HG03342 (cell line): Measurements from ENCODE around the gene NID1.
A peak's percentile ranks its signal among the peaks of the same experiment; 100 is the strongest.

ENCODE experiments used
- ATAC-seq: cut with Tn5 transposase; IDR thresholded peaks from one replicate; pipeline ENCODE4 v1.9.1; 2021; ENCODE audit warnings: mild to moderate bottlenecking, moderate library complexity; ENCODE audit not compliant: unreplicated experiment

The NID1 gene

DNA sequence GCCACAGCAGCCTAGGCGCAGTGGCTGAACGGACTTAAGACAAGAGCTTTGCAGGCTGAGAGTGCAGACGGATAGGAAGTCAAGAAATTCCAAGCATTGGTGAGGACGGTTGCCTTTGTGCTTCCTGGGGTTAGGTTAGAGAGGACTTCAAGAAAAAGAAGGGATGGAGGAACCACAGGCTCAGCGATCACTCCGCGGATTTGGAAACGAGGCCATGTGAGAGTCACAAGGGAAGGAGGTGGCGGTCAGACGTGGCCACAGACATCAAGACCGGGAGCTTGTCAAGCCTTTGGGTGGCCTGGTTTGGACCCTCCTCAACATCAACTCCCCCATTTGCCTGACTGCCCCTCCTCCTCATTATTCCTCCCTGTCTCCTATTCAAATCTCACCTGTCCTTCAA is 62.3 kb downstream of the NID1 start:
- no peak for ATAC-seq

- no peak for ATAC-seq
These were observed 62.9 kb downstream of the NID1 start for GRCh38 chr1:236002025-236002390.

- ATAC-seq: no peak
These were observed 64.1 kb downstream of the NID1 start for GRCh38 chr1:236000781-236001180.

DNA sequence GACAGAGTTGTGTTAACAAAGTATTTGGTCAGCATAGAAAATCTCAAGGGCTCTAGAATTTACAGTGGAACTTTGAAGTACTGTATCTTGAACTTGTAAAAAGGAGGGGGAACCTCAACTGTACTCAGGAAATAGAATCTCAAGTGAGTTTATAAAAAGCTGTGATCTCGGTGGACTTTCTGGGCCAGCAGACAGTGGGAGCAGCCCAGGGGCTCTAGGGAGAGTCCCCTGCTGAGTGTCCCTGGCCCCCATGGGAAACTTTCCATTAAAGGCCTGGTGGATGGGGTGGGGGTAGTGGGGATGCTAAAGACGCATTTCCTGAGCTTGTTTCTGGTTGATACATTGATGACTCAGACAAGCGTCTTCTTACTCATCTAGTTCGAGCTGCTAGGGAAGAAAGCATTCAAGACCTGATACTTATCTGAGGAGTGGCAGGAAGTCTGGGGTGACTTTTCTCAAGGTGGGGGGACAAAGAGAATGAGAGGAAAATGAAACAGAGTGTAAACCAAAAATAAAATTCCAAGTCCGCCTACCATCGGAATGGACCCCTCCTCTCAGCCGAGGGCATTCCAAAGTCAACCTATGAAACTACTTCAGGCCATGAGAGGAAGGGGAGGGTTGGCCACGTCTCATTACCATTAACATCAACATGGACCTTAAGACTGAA is 65.5 kb downstream of the NID1 start:
- peak; percentile 82 for ATAC-seq

DNA sequence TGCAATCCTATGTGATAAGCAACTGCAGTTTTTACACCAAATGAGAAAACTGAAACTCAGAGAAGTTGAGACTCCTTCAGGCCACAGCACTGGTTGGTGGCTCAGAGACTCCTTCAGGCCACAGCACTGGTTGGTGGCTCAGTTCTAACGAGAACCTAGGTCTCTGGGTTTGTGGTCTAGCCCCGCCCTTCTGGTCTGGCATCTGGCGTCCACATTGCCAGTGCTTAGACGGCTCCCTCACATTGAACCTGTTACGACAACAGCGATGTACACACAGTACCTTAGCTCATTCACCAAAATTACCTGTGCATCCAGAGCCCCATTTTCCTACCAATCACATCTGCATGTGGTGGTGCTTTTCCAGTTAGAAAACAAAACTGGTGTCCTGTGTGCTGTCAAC is 66.1 kb downstream of the NID1 start:
- peak; percentile 40 for ATAC-seq

DNA sequence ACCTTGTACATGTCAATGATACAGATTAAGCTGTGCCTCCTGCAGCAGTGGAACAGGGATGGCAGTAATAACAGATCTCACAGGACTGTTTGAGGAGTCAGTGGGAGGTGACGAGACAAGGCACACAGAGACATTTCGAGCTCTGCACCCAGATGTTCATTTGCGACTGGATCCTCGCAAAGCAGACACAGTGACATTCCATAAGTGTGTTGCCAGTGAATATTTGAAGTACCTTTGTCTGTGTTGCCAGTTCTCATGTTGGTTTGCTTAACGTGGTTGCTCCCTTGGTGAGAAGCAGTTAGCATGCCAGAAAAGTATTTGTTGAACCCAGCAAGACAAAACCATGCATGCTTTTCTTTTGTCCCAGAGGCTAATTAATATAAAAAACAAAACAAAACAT is 67.0 kb downstream of the NID1 start:
- no peak for ATAC-seq

- no peak for ATAC-seq
These were observed 67.8 kb downstream of the NID1 start for GRCh38 chr1:235997049-235997448.

DNA sequence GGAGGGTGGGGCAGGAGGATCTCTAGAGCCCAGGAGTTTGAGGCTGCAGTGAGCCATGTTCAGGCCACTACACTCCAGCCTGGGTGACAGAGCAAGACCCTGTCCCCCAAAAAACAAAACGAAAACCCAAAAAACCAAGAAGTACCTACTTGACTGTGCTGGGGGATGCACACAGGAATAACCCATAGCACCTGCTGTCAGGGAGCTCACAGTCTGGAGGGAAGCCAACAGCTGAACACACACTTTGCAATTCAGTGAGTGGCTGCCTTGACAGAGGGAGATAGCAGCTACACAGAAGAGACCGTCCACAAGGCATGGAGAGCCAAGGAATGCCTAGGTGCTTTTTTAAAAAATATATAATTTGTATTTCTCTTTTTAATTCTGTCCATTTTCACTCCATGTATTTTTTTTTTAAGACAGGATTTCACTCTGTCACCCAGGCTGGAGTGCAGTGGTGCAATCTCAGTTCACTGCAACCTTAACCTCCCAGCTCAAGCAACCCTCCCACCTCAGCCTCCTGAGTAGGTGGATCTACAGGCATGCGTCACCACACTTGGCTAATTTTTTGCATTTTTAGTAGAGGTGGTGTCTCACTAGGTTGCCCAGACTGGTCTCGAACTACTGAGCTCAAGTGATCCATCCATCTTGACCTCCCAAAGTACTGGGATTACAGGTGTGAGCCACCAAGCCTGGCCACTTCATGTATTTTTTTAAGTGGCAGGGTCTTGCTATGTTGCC is 68.7 kb downstream of the NID1 start:
- ATAC-seq: no peak

- ATAC-seq: no peak
These were observed 69.4 kb downstream of the NID1 start for GRCh38 chr1:235995511-235995910.

DNA sequence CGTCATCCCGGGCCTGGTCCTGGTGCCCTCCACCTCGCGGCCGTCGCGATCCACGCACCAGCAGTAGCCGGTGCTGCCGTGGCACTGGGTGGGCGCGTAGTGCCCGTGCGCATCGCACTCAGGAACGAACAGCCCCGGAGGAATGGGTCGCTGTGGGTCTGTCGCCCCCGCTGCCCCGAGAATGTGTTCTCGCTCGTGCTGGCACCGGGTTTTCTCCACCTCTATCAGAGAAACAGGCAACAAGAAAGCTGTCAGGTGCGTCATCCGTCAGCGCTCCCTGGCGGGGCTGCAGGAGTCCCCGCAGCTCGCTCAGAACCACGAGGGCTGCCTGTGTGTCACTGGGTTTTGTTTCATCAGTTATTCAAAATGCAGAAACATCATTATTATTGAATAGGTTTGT is 71.2 kb downstream of the NID1 start:
- ATAC-seq: no peak

DNA sequence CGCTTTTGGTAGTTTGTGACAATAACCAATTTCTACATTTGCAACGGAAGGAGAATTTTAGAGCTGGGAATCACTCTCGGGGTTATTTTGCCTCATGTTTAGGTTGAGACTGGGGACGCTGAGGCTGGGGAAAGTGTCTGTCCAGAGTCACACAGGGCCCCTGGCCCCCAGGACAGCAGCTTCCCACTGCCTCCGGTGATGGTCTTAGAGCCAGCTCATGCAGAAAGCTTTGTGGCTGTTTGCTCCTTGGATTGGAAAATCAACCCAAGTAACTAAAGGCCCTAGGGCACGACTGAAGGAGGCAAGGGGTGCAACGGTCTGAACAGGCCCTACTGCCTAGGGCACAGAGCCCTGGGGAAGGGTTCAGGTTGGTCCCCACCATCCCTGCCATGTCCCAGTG is 72.0 kb downstream of the NID1 start:
- no peak for ATAC-seq

DNA sequence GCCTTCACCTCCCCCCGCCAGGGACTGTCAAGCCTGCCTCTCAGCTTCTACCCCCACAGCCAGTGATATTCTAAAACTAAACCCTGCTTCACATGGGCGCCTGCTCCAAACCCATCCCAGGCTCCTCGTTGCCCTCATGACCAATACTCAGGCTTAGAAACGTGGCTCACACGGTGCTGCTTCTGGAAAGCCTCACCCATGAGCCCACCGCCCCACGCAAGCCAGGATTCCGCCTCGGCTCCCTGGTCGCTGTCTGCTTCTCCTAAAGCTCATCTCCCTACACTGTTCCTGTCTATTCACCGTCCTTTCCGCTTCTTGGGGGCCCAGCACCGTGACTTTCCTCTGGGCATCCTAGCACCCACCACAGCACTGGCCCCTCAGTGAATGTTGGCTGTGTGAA is 72.5 kb downstream of the NID1 start:
- no peak for ATAC-seq

GRCh38 chr1:235990330-235990795 is 74.5 kb downstream of the NID1 start:
- ATAC-seq: no peak

DNA sequence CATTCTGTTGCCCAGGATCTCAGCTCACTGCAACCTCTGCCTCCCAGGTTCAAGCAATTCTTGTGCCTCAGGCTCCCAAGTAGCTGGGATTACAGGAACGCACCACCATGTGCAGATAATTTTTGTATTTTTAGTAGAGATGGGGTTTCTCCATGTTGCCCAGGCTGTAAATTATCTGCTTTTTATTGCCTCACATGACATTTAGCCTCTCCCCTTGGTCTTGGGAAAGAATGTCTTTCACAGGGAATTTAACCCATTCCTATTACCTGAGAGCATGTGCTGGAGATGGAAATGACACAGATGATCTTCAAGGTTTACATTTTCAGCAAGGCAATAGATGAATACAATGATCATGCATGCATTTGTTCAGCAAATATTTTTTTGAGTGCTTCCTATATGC is 75.8 kb downstream of the NID1 start:
- no peak for ATAC-seq

DNA sequence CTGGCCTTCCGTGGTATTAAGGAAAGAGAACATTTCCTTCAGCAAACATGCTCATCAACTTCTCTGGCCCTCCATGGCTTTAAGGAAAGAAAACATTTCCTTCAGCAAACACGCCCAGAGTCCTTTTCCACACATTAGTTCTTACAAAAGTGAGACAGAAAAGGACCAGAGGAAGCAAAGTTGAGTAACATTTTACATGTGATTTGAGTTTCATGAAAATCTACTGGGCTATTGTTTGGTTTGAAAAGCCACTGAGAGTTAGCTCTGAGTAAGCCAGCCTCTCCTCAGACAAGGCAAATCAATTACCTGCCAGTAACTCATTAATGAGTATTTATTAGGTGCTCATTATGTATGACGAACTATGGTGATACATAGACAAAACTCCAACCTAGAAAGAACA is 78.0 kb downstream of the NID1 start:
- no peak for ATAC-seq

GRCh38 chr1:235984041-235984825 is 80.7 kb downstream of the NID1 start:
- no peak for ATAC-seq

GRCh38 chr1:235980976-235981375 is 83.9 kb downstream of the NID1 start:
- no peak for ATAC-seq

- no peak for ATAC-seq
These were observed 85.1 kb downstream of the NID1 start for GRCh38 chr1:235979716-235980333.

DNA sequence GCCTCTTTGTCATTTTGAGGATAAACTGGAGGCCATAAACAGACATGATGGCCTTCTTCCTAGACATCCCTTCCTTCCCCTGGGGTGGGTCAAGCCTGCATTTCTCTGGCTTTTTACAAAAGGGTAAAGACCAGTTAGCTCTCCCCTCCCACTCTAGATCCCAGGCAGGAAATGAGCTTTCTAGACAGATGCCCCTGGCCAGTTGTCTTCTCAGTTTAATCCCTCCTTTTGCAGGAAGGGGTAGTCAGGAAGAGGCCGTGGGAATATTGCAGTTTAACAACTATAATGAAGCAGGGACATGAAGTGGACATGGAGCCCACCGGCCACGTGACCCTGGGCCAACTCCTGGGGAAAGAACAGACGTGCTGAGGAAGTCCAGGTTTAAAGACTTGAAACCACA is 85.7 kb downstream of the NID1 start:
- no peak for ATAC-seq

GRCh38 chr1:235976490-235976889 is 88.4 kb downstream of the NID1 start:
- no peak for ATAC-seq

DNA sequence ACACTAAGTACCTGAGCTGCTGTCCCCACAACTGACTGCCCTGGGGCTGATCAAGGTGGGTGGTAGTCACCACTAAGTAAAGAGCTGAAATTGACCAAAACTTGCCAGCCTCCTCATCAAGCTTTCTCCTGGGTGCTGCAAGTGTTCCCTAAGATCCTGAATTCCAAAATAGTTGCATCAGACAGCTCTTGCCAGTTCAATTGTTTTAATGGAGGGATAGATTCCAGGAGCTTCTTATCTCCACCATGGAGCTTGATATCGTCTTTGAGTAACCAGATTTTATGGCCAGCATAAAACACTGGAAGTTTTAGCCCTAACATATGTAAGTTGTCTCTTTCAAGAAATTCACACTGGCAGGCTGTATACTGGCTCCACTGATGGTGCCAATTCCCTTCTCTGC is 90.3 kb downstream of the NID1 start:
- no peak for ATAC-seq
